ENCODE measurements around the gene ANXA2R. TPM values are rescaled to one million over a fixed set of nuclear protein-coding genes. Genes with fewer than 3 reads are reported as not detected.
A peak's percentile ranks its signal among the peaks of the same experiment; 100 is the strongest.
"Not testable (repeated sequence)": the region's sequence is repeated elsewhere in the genome, so short reads cannot be mapped to it uniquely, and the experiment has no call there.

ANXA2R gene, protein sequence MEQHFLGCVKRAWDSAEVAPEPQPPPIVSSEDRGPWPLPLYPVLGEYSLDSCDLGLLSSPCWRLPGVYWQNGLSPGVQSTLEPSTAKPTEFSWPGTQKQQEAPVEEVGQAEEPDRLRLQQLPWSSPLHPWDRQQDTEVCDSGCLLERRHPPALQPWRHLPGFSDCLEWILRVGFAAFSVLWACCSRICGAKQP
- 0.87 and 0.93 TPM in 2 replicates for total RNA-seq
- long read RNA-seq = 0 reads

GRCh38 chr5:43040287-43041098 lies at the start of gene ANXA2R:
ANXA2R (minus strand) TSS chr5:43040319; CDS start chr5:43040046, 273 bp downstream.
- TF ChIP-seq CTCF (IDR thresholded peaks at IDR 0.05; ENCODE audit: unreplicated experiment) = peak; percentile 79
- H3K27me3 Mint-ChIP-seq = peaks cover 88% of the 10 kb centered on the region

GRCh38 chr5:43086118-43086908 lies 46.2 kb upstream of the ANXA2R start:
- not testable (repeated sequence) for DNase-seq (ENCODE audit: low spot score, unreplicated experiment); H3K9me3 Mint-ChIP-seq (ENCODE audit: low read depth); H3K27me3 Mint-ChIP-seq; H3K4me3 Mint-ChIP-seq (ENCODE audit: low read depth); H3K27ac Mint-ChIP-seq; H3K4me1 Mint-ChIP-seq (ENCODE audit: low read depth)
- peaks cover 17% of the 10 kb centered on the region for H3K36me3 Mint-ChIP-seq (ENCODE audit: insufficient read depth)

More at GRCh38 chr5:43040287-43041098, at the start of gene ANXA2R:
- peak; percentile 79 for DNase-seq (ENCODE audit: low spot score, unreplicated experiment)
- no peaks in the 10 kb centered on the region for H3K36me3 Mint-ChIP-seq (ENCODE audit: insufficient read depth)
- peak within 1 kb of the TSS; percentile 19 for H3K27ac Mint-ChIP-seq
- no peaks in the 10 kb centered on the region for H3K9me3 Mint-ChIP-seq (ENCODE audit: low read depth)
- peaks cover 11% of the 10 kb centered on the region for H3K4me1 Mint-ChIP-seq (ENCODE audit: low read depth)
- H3K4me3 Mint-ChIP-seq (ENCODE audit: low read depth) = peak within 1 kb of the TSS; percentile 74

DNA sequence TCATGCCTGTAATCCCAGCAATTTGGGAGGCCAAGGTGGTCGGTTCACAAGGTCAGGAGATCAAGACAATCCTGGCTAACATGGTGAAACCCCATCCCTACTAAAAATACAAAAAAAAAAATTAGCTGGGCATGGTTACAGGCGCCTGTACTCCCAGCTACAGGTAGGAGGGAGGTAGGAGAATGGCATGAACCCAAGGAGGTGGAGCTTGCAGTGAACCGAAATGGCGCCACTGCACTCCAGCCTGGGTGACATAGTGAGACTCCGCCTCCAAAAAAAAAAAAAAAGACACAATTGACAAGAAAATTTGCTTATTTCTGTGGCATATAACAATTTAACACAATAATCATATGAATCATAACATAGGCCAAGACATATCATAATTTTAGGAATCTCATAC lies 45.3 kb upstream of the ANXA2R start:
- H3K4me3 Mint-ChIP-seq (ENCODE audit: low read depth) = no peak overlapping the region
- DNase-seq (ENCODE audit: low spot score, unreplicated experiment) = no peak
- H3K9me3 Mint-ChIP-seq (ENCODE audit: low read depth) = peaks cover 5% of the 10 kb centered on the region
- peaks cover 20% of the 10 kb centered on the region for H3K36me3 Mint-ChIP-seq (ENCODE audit: insufficient read depth)
- no peak overlapping the region for H3K27ac Mint-ChIP-seq
- no peaks in the 10 kb centered on the region for H3K27me3 Mint-ChIP-seq
- TF ChIP-seq CTCF (IDR thresholded peaks at IDR 0.05; ENCODE audit: unreplicated experiment) = no peak
- H3K4me1 Mint-ChIP-seq (ENCODE audit: low read depth) = peaks cover 1% of the 10 kb centered on the region

DNA sequence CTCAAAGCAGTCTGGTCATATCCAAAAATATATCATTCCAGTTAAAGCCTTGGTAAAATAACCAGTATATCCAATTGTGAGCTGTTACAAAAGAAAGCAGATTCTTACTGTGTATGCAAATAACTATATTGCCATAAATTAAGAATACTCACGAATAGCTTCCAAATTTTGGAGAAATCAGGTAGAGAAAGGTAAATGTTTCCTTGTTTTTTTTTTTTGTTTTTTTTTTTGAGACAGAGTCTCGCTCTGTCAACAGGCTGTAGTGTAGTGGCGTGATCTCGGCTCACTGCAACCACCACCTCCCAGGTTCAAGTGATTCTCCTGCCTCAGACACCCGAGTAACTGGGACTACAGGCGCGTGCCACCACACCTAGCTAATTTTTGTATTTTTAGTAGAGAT lies 44.3 kb upstream of the ANXA2R start:
- peaks cover 20% of the 10 kb centered on the region for H3K36me3 Mint-ChIP-seq (ENCODE audit: insufficient read depth)
- DNase-seq (ENCODE audit: low spot score, unreplicated experiment); H3K4me3 Mint-ChIP-seq (ENCODE audit: low read depth); H3K4me1 Mint-ChIP-seq (ENCODE audit: low read depth); H3K27ac Mint-ChIP-seq; H3K9me3 Mint-ChIP-seq (ENCODE audit: low read depth); H3K27me3 Mint-ChIP-seq: not testable (repeated sequence)

DNA sequence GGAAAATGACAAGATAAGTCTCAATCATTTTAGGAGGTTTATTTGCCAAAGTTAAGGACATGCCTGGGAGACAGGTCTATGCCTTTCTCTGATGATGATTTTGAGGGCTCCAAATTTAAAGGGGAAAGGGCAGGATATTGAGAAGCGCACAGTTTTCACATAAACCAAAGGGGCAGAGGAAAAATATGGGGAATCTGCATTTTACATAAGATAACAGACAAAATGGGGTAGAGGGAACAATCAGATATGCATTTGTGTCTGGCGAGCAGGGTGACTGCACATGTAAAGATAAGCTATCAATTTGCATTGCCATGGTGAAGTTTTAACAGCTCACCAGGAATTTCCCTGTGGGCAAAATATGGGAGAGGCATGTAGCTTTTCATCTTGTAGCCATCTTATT lies 41.2 kb upstream of the ANXA2R start:
- H3K4me3 Mint-ChIP-seq (ENCODE audit: low read depth); H3K27me3 Mint-ChIP-seq; H3K27ac Mint-ChIP-seq; DNase-seq (ENCODE audit: low spot score, unreplicated experiment); H3K9me3 Mint-ChIP-seq (ENCODE audit: low read depth): not testable (repeated sequence)
- peaks cover 16% of the 10 kb centered on the region for H3K4me1 Mint-ChIP-seq (ENCODE audit: low read depth)
- H3K36me3 Mint-ChIP-seq (ENCODE audit: insufficient read depth) = peaks cover 26% of the 10 kb centered on the region

DNA sequence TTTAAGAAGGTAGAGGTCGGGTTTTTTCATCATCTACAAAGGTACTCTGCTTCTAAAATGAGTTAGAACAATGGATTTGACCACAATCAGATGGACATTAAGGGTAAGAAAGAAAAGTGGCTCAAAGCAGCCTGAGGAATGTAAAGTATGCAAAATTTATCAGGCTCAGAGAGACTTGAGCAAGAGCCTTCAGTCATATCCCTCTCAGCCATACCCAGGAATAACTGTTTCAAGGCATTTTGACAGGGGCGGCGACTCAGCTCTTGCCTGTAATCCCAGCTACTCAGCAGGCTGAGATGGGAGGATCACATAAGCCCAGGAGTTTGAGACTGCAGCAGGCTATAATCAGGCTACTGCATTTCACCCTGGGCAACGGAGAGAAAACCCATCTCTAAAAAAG lies 38.8 kb upstream of the ANXA2R start:
- H3K27me3 Mint-ChIP-seq = no peaks in the 10 kb centered on the region
- H3K9me3 Mint-ChIP-seq (ENCODE audit: low read depth) = peaks cover 2% of the 10 kb centered on the region
- no peak overlapping the region for H3K4me3 Mint-ChIP-seq (ENCODE audit: low read depth)
- TF ChIP-seq CTCF (IDR thresholded peaks at IDR 0.05; ENCODE audit: unreplicated experiment) = no peak
- DNase-seq (ENCODE audit: low spot score, unreplicated experiment) = no peak
- H3K36me3 Mint-ChIP-seq (ENCODE audit: insufficient read depth) = peaks cover 30% of the 10 kb centered on the region
- peaks cover 18% of the 10 kb centered on the region for H3K4me1 Mint-ChIP-seq (ENCODE audit: low read depth)
- H3K27ac Mint-ChIP-seq = peak overlapping the region; percentile 24

DNA sequence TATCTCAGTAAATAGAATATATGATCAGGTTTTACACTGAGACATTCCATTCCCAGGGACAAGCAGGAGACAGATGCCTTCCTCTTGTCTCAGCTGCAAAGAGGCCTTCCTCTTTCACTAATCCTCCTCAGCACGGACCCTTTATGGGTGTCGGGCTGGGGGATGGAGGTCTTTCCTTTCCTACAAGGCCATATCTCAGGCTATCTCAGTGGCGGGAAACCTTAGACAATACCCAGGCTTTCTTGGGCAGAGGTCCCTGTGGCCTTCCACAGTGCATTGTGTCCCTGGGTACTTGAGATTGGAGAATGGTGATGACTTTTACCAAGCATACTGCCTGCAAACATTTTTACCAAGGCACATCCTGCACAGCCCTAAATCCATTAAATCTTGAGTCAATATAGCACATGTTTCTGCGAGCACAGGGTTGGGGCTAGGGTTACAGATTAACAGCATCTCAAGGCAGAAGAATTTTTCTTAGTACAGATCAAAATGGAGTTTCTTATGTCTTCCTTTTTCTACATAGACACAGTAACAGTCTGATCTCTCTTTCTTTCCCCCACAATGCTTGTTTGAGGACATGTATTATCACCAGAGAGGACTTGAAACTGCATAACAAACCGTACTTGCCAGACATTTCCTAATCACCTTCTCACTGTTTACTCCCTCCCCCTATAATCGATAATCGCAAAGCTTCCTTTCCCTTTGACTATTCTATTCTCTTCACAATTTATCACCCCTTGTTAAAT lies 37.5 kb upstream of the ANXA2R start:
- H3K9me3 Mint-ChIP-seq (ENCODE audit: low read depth); H3K27me3 Mint-ChIP-seq; DNase-seq (ENCODE audit: low spot score, unreplicated experiment): not testable (repeated sequence)
- peak overlapping the region; percentile 8 for H3K4me3 Mint-ChIP-seq (ENCODE audit: low read depth)
- peak overlapping the region; percentile 75 for H3K27ac Mint-ChIP-seq
- peaks cover 18% of the 10 kb centered on the region for H3K4me1 Mint-ChIP-seq (ENCODE audit: low read depth)
- H3K36me3 Mint-ChIP-seq (ENCODE audit: insufficient read depth) = peaks cover 30% of the 10 kb centered on the region

Data from progenitor cell of endocrine pancreas (in vitro differentiated cells).